Heart left ventricle (tissue), 16 donors: Measurements from ENCODE around the gene FAM161A. TPM values are rescaled to one million over a fixed set of nuclear protein-coding genes. Genes with fewer than 3 reads are reported as not detected.

Experiments used
- ATAC-seq, 4 donors: fragments of 200-7000 bp; cut with Tn5 transposase; one replicate each; pipeline ENCODE4 v1.9.1; 2020 to 2022; ENCODE audit warnings: moderate library complexity in 4 of 4, mild to moderate bottlenecking in 3 of 4, moderate number of reproducible peaks in 1 of 4
- DNase-seq, 5 donors: peaks; one replicate each; pipeline ENCODE4 v3.0.0-alpha.2; 2020
- H3K27ac ChIP-seq, 12 donors: fragments of 200-600 bp; sonication (generic) in 4 of 12; one replicate each; pipeline versions ENCODE4 v1.5.0 to v1.8.0; 2016 to 2022; ENCODE audit warnings: mild to moderate bottlenecking in 2 of 12
- H3K27me3 ChIP-seq, 9 donors: fragments of 200-600 bp; sonication (generic) in 2 of 9; one replicate each; pipeline versions ENCODE4 v1.5.1 to v1.8.0; 2016 to 2022; ENCODE audit warnings: mild to moderate bottlenecking in 3 of 9
- H3K36me3 ChIP-seq, 9 donors: fragments of 200-600 bp; sonication (generic) in 2 of 9; one replicate each; pipeline versions ENCODE4 v1.5.0 to v1.8.0; 2018 to 2022; ENCODE audit warnings: mild to moderate bottlenecking in 2 of 9
- H3K4me1 ChIP-seq, 12 donors: fragments of 200-600 bp; sonication (generic) in 4 of 12; one replicate each; pipeline versions ENCODE4 v1.5.0 to v1.8.0; 2016 to 2022; ENCODE audit warnings: mild to moderate bottlenecking in 3 of 12
- H3K4me3 ChIP-seq, 12 donors: fragments of 200-600 bp; sonication (generic) in 4 of 12; one replicate each; pipeline versions ENCODE4 v1.5.0 to v1.8.0; 2017 to 2022; ENCODE audit warnings: mild to moderate bottlenecking in 9 of 12, moderate library complexity in 4 of 12
- H3K9me3 ChIP-seq, 12 donors: fragments of 200-600 bp; sonication (generic) in 4 of 12; one replicate each; pipeline versions ENCODE4 v1.5.0 to v1.8.0; 2016 to 2022; ENCODE audit warnings: mild to moderate bottlenecking in 1 of 12
- CTCF ChIP-seq, 12 donors: fragments of 200-600 bp; sonication (generic) in 4 of 12; IDR thresholded peaks; one replicate each; pipeline versions ENCODE4 v1.5.0 to v1.8.0; 2018 to 2022; ENCODE audit warnings: antibody characterized with exemption in 12 of 12, mild to moderate bottlenecking in 5 of 12
- POLR2A ChIP-seq, 2 donors: fragments of 450-650 bp; IDR thresholded peaks; one replicate each; pipeline ENCODE4 v1.6.1; 2017; ENCODE audit warnings: antibody characterized with exemption in 2 of 2, mild to moderate bottlenecking in 2 of 2, moderate library complexity in 2 of 2
- WGBS, 4 donors: extraction: QIAGEN DNeasy Blood & Tissue Kit in 2 of 4; methylation state at CpG; one replicate each; pipeline versions ENCODE4 v1.1.5 to v1.1.7; 2013 to 2018; 5-methylcytosine and 5-hydroxymethylcytosine counted together
- intact Hi-C, 10 donors: fragments of 100-400 bp; cut with DNase I; formaldehyde crosslinking; loops; one replicate each; pipeline versions ENCODE4 v1.11.1 to v1.14.2; 2022
- polyA plus RNA-seq, 2 donors: library from polyadenylated mRNA; stranded (reverse); fragments of 200-250 nt; gene quantifications; one replicate each; pipeline ENCODE4 v1.2.3, GENCODE V29; 2013
- total RNA-seq, 9 donors: library from RNA; depleted of rRNA in 2 of 9; stranded (reverse); fragments of >200 nt in 2 of 9; fragmentation: NEBNext Ultra II Directional in 3 of 9; extraction: Animal tissue kit (Norgen Biotek cat#: 25700) in 3 of 9; gene quantifications; one replicate each; pipeline versions ENCODE4 v1.1.0 to v1.2.4, GENCODE V29; 2016 to 2023
- donor health status: ischemic (EF 13 %, LVEDD 7.1; RV severe dilation, severe dysfunction).
- donor health status: healthy with polysubstance abuse.
- donor health status: DM: no; HTN: yes; CAD: no.
- donor health status: DM: no; HTN: no; CAD: no.
- donor health status: ischemic (EF 25% LVEDD 6.9; RV normal size, moderate dysfunction).
- donor health status: ischemic (EF 25% LVEDD 5.7; RV mildly dilated, moderate dysfunction).
- donor health status: healthy.
- donor health status: DM: yes; HTN: yes; CAD: no.
- donor health status: ischemic (EF 35%, LVEDD 5.7; RV mildly dilated, moderate dysfunction).
- donor health status: nonischemic (EF 11% LVEDD 7.7; RV severe dilation, severe dysfunction).
- donor health status: DM: yes; HTN: yes; CAD: no.
- donor health status: PGD.
- donor health status: ischemic (EF 29% LVEDD 5.4; RV normal size, mild dysfunction).
- donor health status: nonischemic (EF 23%, LVEDD 6.1; RV moderate dilation, normal function).

FAM161A gene
- total and polyA plus RNA-seq, 11 donors: 0.56 to 4.4 (median 2.3) TPM

- ATAC-seq (no peak), DNase-seq (no peak)
- Histone ChIP-seq H3K4me1 (no peaks in the 10 kb centered on the region), H3K27me3 (peaks cover 0 to 5% (median 0%) of the 10 kb centered on the region in 9 donors), H3K4me3 (no peak overlapping the region), H3K27ac (no peak overlapping the region), H3K36me3 (no peaks in the 10 kb centered on the region), H3K9me3 (no peaks in the 10 kb centered on the region)
- no peak for TF ChIP-seq CTCF (IDR thresholded peaks at IDR 0.05)
- no peak for TF ChIP-seq POLR2A (IDR thresholded peaks at IDR 0.05)
- 69 to 84% (median 74%) methylated on average over 4 of the region's 4 CpGs for WGBS, 4 donors
- intact Hi-C loops: no loop called here
Measured at GRCh38 chr2:61787941-61788563, 65.8 kb downstream of the FAM161A start.

- DNase-seq (no peak), ATAC-seq (no peak)
- Histone ChIP-seq H3K36me3 (no peaks in the 10 kb centered on the region), H3K9me3 (peaks cover 0 to under 1% (median 0%) of the 10 kb centered on the region in 12 donors), H3K4me1 (no peaks in the 10 kb centered on the region), H3K27me3 (peaks cover 0 to 5% (median 0%) of the 10 kb centered on the region in 9 donors), H3K4me3 (no peak overlapping the region), H3K27ac (no peak overlapping the region)
- WGBS, 4 donors: 77 to 85% (median 78%) methylated on average over 2 of the region's 2 CpGs
- intact Hi-C loops: no loop called here
- TF ChIP-seq POLR2A (IDR thresholded peaks at IDR 0.05): no peak
- TF ChIP-seq CTCF (IDR thresholded peaks at IDR 0.05): no peak
Measured at GRCh38 chr2:61786876-61787275, 67.0 kb downstream of the FAM161A start.

DNA sequence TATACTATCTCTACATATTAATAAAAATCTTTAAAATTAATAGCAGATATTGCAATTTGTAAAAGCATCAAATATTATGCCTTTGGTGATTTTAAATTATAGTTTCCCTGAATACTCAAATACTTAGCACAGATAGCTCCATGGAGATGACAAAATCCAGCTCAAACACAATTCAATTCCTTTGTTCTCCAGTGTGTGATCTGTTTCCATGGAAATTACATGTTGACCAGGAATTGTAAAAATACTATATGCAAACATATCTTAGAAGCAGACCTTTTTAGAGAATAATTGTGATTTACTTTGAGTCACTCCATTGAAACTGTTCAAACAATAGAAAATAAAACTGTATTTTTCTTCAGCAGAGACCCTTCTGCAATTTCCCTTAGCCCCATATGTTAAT lies 68.3 kb downstream of the FAM161A start:
- Histone ChIP-seq H3K4me3 (no peak overlapping the region), H3K27me3 (peaks cover 0 to 5% (median 0%) of the 10 kb centered on the region in 9 donors), H3K27ac (no peak overlapping the region), H3K9me3 (peaks cover 0 to 13% (median 5%) of the 10 kb centered on the region in 12 donors), H3K4me1 (no peaks in the 10 kb centered on the region), H3K36me3 (no peaks in the 10 kb centered on the region)
- DNase-seq: no peak
- intact Hi-C loops: no loop called here
- no peak for TF ChIP-seq CTCF (IDR thresholded peaks at IDR 0.05)
- no peak for TF ChIP-seq POLR2A (IDR thresholded peaks at IDR 0.05)
- ATAC-seq: no peak

- DNase-seq: no peak
- Histone ChIP-seq H3K4me3 (no peak overlapping the region), H3K27ac (no peak overlapping the region), H3K27me3 (peaks cover 0 to 5% (median 0%) of the 10 kb centered on the region in 9 donors), H3K9me3 (peaks cover 0 to 14% (median 5%) of the 10 kb centered on the region in 12 donors), H3K36me3 (no peaks in the 10 kb centered on the region), H3K4me1 (no peaks in the 10 kb centered on the region)
- intact Hi-C loops: no loop called here
- WGBS, 4 donors: 66 to 77% (median 73%) methylated on average over 4 of the region's 4 CpGs
- TF ChIP-seq POLR2A (IDR thresholded peaks at IDR 0.05): no peak
- TF ChIP-seq CTCF (IDR thresholded peaks at IDR 0.05): no peak
- no peak for ATAC-seq
Measured at GRCh38 chr2:61784643-61785042, 69.2 kb downstream of the FAM161A start.
